K562 (cell line): ENCODE data around the gene CDK11A. TPM values are rescaled to one million over a fixed set of nuclear protein-coding genes. Genes with fewer than 3 reads are reported as not detected.
"Not testable (repeated sequence)": the region's sequence is repeated elsewhere in the genome, so short reads cannot be mapped to it uniquely, and the experiment has no call there.

ENCODE experiments used
- AFF1 ChIP-seq, 2 experiments: fragments of 450-650 bp; IDR thresholded peaks; 2 replicates each; pipeline ENCODE4 v1.6.1; 2018; ENCODE audit warnings: mild to moderate bottlenecking in 2 of 2, low read depth in 1 of 2; ENCODE audit not compliant: partially characterized antibody in 2 of 2
- ASH1L ChIP-seq: fragments of 450-650 bp; IDR thresholded peaks from 2 replicates; pipeline ENCODE4 v1.6.1; 2018; ENCODE audit warnings: borderline replicate concordance, mild to moderate bottlenecking, low read depth; ENCODE audit not compliant: partially characterized antibody
- ATF1 ChIP-seq, 2 experiments: fragments of 450-650 bp in 1 of 2; IDR thresholded peaks; 2 replicates each; pipeline ENCODE4 v1.6.1; 2016; ENCODE audit warnings: missing compliant biosample characterization in 1 of 2, missing genetic modification characterization in 1 of 2
- ATF3 ChIP-seq, 2 experiments: fragments of 450-650 bp in 1 of 2; sonication (generic) in 1 of 2; formaldehyde crosslinking in 1 of 2; IDR thresholded peaks in 1 of 2; conservative IDR thresholded peaks in 1 of 2; 2 replicates each; pipeline versions ENCODE4 v1.6.1 to v1.8.1; 2016 to 2023; ENCODE audit warnings: mild to moderate bottlenecking in 2 of 2, moderate library complexity in 2 of 2, inconsistent platforms in 1 of 2, missing genetic modification reagents in 1 of 2
- GABPA ChIP-seq: fragments of 200-800 bp; sonication (Bioruptor generic); conservative IDR thresholded peaks from 2 replicates; pipeline ENCODE4 v1.6.1; 2016; ENCODE audit warnings: low read depth, missing genetic modification characterization, missing compliant biosample characterization
- GABPB1 ChIP-seq: sonication (generic); formaldehyde crosslinking; IDR thresholded peaks from 2 replicates; pipeline ENCODE4 v1.8.0; 2022; ENCODE audit warnings: mild to moderate bottlenecking, missing genetic modification reagents
- HCFC1 ChIP-seq: IDR thresholded peaks from 2 replicates; pipeline ENCODE4 v1.6.1; 2012; ENCODE audit warnings: low read depth, low read length, improper control_type of control experiment
- KLF1 ChIP-seq: fragments of 450-650 bp; IDR thresholded peaks from 2 replicates; pipeline ENCODE4 v1.6.1; 2016; ENCODE audit warnings: missing genetic modification characterization, missing compliant biosample characterization
- L3MBTL2 ChIP-seq: fragments of 450-650 bp; IDR thresholded peaks from 2 replicates; pipeline ENCODE4 v1.6.1; 2016; ENCODE audit warnings: mild to moderate bottlenecking, moderate library complexity
- MAZ ChIP-seq, 2 experiments: fragments of 450-650 bp in 1 of 2; sonication (generic) in 1 of 2; formaldehyde crosslinking; IDR thresholded peaks in 1 of 2; conservative IDR thresholded peaks in 1 of 2; 2 replicates each; pipeline versions ENCODE4 v1.4.0 to v1.5.0; 2020; ENCODE audit warnings: mild to moderate bottlenecking in 1 of 2, missing genetic modification reagents in 1 of 2
- MBD2 ChIP-seq: sonication (generic); IDR thresholded peaks from 2 replicates; pipeline ENCODE4 v1.6.1; 2016; ENCODE audit warnings: low read depth, borderline replicate concordance
- NCOA2 ChIP-seq, 2 experiments: fragments of 450-650 bp; IDR thresholded peaks; 2 replicates each; pipeline ENCODE4 v1.6.1; 2018; ENCODE audit warnings: mild to moderate bottlenecking in 2 of 2, moderate library complexity in 1 of 2; ENCODE audit not compliant: partially characterized antibody in 2 of 2
- NFE2 ChIP-seq: IDR thresholded peaks from 2 replicates; pipeline ENCODE4 v1.6.1; 2014; ENCODE audit warnings: antibody characterized with exemption, low read depth
- PHF20 ChIP-seq: fragments of 450-650 bp; IDR thresholded peaks from 2 replicates; pipeline ENCODE4 v1.6.1; 2018; ENCODE audit not compliant: partially characterized antibody
- POLR2H ChIP-seq: IDR thresholded peaks from 2 replicates; pipeline ENCODE4 v1.6.1; 2016; ENCODE audit warnings: missing genetic modification characterization, low read depth, mild to moderate bottlenecking, control low read depth, missing compliant biosample characterization, moderate library complexity
- RB1 ChIP-seq: fragments of 450-650 bp; IDR thresholded peaks from 2 replicates; pipeline ENCODE4 v1.6.1; 2017; ENCODE audit warnings: low read depth, mild to moderate bottlenecking
- RBBP5 ChIP-seq: fragments of 200-600 bp; sonication (generic); IDR thresholded peaks from 2 replicates; pipeline ENCODE4 v1.6.1; 2012; ENCODE audit warnings: borderline replicate concordance, mild to moderate bottlenecking, low read length, control low read depth, inconsistent platforms; ENCODE audit not compliant: insufficient read depth, poor library complexity, severe bottlenecking
- TARDBP ChIP-seq: fragments of 450-650 bp; IDR thresholded peaks from 2 replicates; pipeline ENCODE4 v1.6.1; 2016
- TEAD1 ChIP-seq, 2 experiments: fragments of 450-650 bp in 1 of 2; sonication (generic) in 1 of 2; formaldehyde crosslinking; IDR thresholded peaks; 2 replicates each; pipeline versions ENCODE4 v1.4.0 to v1.8.0; 2020 to 2022; ENCODE audit warnings: mild to moderate bottlenecking in 2 of 2, missing genetic modification reagents in 1 of 2
- ZNF212 ChIP-seq: fragments of 450-650 bp; formaldehyde crosslinking; IDR thresholded peaks from 2 replicates; pipeline ENCODE4 v1.4.0; 2020; ENCODE audit warnings: mild to moderate bottlenecking
- ZNF263 ChIP-seq: sonication (generic); formaldehyde crosslinking; IDR thresholded peaks from 2 replicates; pipeline ENCODE4 v1.8.0; 2022; ENCODE audit warnings: mild to moderate bottlenecking, missing genetic modification reagents, borderline replicate concordance
- polyA plus RNA-seq, 8 experiments: library from polyadenylated mRNA; depleted of rRNA in 4 of 8; stranded (reverse) in 5 of 8; unstranded in 3 of 8; fragments of >200 nt; fragmentation: Nextera tagmentation in 2 of 8; fragmentation: Illumina TruSeq in 1 of 8; extraction: Ambion mirVana in 2 of 8; extraction: Trizol in 1 of 8; gene quantifications; 2 replicates each; pipeline versions ENCODE4 v1.2.1 to v1.2.3, GENCODE V29; 2011 to 2014; ENCODE audit warnings: inconsistent platforms in 1 of 8, missing spikeins in 1 of 8
- total RNA-seq, 7 experiments: library from RNA; depleted of rRNA in 6 of 7; stranded (reverse); fragments of >200 nt in 6 of 7; fragmentation: Illumina TruSeq in 2 of 7; extraction: Trizol in 2 of 7; gene quantifications; 2 replicates each; pipeline versions ENCODE4 v1.2.1 to v1.2.3, GENCODE V29; 2011 to 2021; ENCODE audit warnings: low replicate concordance in 1 of 7

Gene CDK11A
- total and polyA plus RNA-seq, 9 of the 15 experiments (the other 6 are each of a cell fraction or from before 2014, with no cell fraction given): 4.5 to 71.0 (median 43.9) TPM

DNA sequence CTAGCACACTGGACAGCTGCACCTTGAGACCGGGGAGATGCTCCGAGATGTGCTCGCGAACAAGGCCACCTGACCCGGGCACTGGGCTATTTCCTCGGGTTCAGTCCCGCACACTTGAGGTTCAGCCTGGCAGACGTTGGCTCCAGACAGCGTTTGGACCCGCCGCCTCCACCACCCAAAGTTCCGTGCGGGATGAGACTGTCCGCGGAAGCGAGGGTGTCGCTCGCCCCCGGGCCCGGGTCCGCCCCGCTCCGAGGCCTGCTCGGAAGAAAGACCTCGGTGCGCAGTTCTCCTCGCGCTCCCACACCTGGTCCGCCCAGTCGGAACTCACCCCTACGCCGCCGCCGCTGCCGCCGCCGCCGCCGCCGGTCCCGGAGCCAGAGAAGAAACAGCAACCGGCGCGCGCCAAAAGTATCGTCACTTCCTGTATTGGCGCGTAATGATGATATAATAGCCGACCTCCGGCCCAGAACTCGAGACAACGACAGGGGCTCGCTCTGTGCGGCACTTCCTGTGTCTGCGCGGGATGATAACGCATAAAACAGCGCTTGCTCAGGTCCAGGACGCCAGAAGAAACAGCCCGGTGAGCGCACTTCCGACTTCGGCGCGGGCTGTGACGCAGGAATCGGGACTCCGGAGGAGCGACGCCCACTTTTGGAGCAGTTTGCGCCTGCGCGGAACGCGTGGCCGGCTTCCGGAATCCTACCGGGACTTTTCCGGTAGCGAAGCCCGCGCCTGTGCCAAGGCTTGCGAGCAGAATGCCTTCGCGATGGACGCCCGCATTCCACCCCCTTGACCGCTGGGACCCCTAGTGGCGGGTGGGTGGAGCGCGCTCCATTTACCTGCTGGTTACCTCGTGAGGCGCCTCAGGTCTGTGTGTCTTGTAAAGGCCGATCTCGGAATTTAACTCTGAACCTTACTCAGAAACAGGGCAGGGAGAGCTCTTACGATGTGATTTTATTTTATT is 65.3 kb downstream of the CDK11A start, which contains the start of gene CDK11B (continued):
- TF ChIP-seq ASH1L: peak; percentile 77
- TF ChIP-seq KLF1: peak; percentile 93
- TF ChIP-seq GABPB1: peak; percentile 97
- peak in 1 of 2 experiments; percentile 23 for TF ChIP-seq NCOA2 (IDR thresholded peaks at IDR 0.05; ENCODE audit: partially characterized antibody in 2 of 2)
- TF ChIP-seq MAZ (CRISPR knock-in tag; conservative IDR thresholded peaks at IDR 0.05 in 1 of 2, IDR thresholded peaks at IDR 0.05 in 1 of 2): peak; percentile 53 to 64; a peak in 3 of 4 replicates
- peak in 1 of 2 experiments; percentile 89; a peak in 2 of 4 replicates for TF ChIP-seq TEAD1 (CRISPR knock-in tag; IDR thresholded peaks at IDR 0.05)
- peak; percentile 41; the same call in 1 of the 2 replicates for TF ChIP-seq ZNF212 (CRISPR knock-in tag)
- TF ChIP-seq POLR2H (tag): peak; percentile 58; the same call in 1 of the 2 replicates
- TF ChIP-seq HCFC1: peak; percentile 85
- TF ChIP-seq AFF1 (IDR thresholded peaks at IDR 0.05; ENCODE audit: low read depth in 1 of 2, partially characterized antibody in 2 of 2): peak in 1 of 2 experiments; percentile 48
- peak; percentile 82 for TF ChIP-seq ATF3 (IDR thresholded peaks at IDR 0.05)
- 0 out of 2 replicates have a peak, but pooled peaks have one; percentile 30 for TF ChIP-seq ATF3 (CRISPR knock-in tag; conservative IDR thresholded peaks at IDR 0.05)
- TF ChIP-seq ZNF263 (CRISPR knock-in tag): peak; percentile 14; the same call in 1 of the 2 replicates
- not testable (repeated sequence) for TF ChIP-seq ATF1 (CRISPR knock-in tag; IDR thresholded peaks at IDR 0.05)
- TF ChIP-seq ATF1 (tag; IDR thresholded peaks at IDR 0.05): peak; percentile 100
- peak; percentile 68 for TF ChIP-seq NFE2
- peak; percentile 58; the same call in 1 of the 2 replicates for TF ChIP-seq TARDBP
- peak; percentile 83 for TF ChIP-seq L3MBTL2
- TF ChIP-seq RBBP5: peak; percentile 72
- peak; percentile 98 for TF ChIP-seq PHF20
- peak; percentile 81; the same call in 1 of the 2 replicates for TF ChIP-seq RB1
- peak; percentile 66 for TF ChIP-seq MBD2
- peak; percentile 92 for TF ChIP-seq GABPA
